Muscle layer of colon (tissue), 2 donors: ENCODE measurements around the gene TLR2.

ENCODE experiments used
- H3K27ac ChIP-seq: one replicate; pipeline ENCODE4 v1.7.0; 2013; ENCODE audit warnings: low read depth, mild to moderate bottlenecking, low read length, moderate library complexity
- H3K27me3 ChIP-seq, 2 donors: one replicate each; pipeline ENCODE4 v1.7.0; 2013; ENCODE audit warnings: low read length in 2 of 2, mild to moderate bottlenecking in 2 of 2; ENCODE audit not compliant: insufficient read depth in 2 of 2, control insufficient read depth in 1 of 2
- H3K36me3 ChIP-seq: one replicate; pipeline ENCODE4 v1.7.0; 2013; ENCODE audit warnings: mild to moderate bottlenecking, low read length; ENCODE audit not compliant: insufficient read depth
- H3K4me1 ChIP-seq: one replicate; pipeline ENCODE4 v1.7.0; 2013; ENCODE audit warnings: mild to moderate bottlenecking, low read length; ENCODE audit not compliant: insufficient read depth
- H3K4me3 ChIP-seq, 2 donors: one replicate each; pipeline ENCODE4 v1.7.0; 2013; ENCODE audit warnings: low read length in 2 of 2, low read depth in 1 of 2, mild to moderate bottlenecking in 1 of 2, moderate library complexity in 1 of 2
- H3K9ac ChIP-seq: one replicate; pipeline ENCODE4 v1.7.0; 2013; ENCODE audit warnings: low read length
- H3K9me3 ChIP-seq: one replicate; pipeline ENCODE4 v1.7.0; 2013; ENCODE audit warnings: mild to moderate bottlenecking, low read length
- donor health status: abdominal sarcoma.
- donor health status: Adenocarcinoma of cecum.

The TLR2 gene

GRCh38 chr4:153741541-153741940, 57.5 kb downstream of the TLR2 start:
- Histone ChIP-seq H3K4me1 (no peaks in the 10 kb centered on the region), H3K27ac (no peak overlapping the region), H3K9me3 (no peaks in the 10 kb centered on the region), H3K36me3 (no peaks in the 10 kb centered on the region), H3K9ac (no peak overlapping the region), H3K4me3 (no peak overlapping the region), H3K27me3 (no peaks in the 10 kb centered on the region)

- no peak overlapping the region for H3K9ac ChIP-seq
- no peaks in the 10 kb centered on the region for H3K4me1 ChIP-seq
- no peak overlapping the region for H3K4me3 ChIP-seq
- no peaks in the 10 kb centered on the region for H3K36me3 ChIP-seq
- H3K9me3 ChIP-seq: no peaks in the 10 kb centered on the region
- no peaks in the 10 kb centered on the region for H3K27me3 ChIP-seq
- H3K27ac ChIP-seq: no peak overlapping the region
Measured at GRCh38 chr4:153745651-153746050, 61.6 kb downstream of the TLR2 start.

- H3K27ac ChIP-seq: no peak overlapping the region
Measured at GRCh38 chr4:153747406-153747955, 63.4 kb downstream of the TLR2 start.

GRCh38 chr4:153748378-153748777, 64.3 kb downstream of the TLR2 start:
- no peak overlapping the region for H3K9ac ChIP-seq
- H3K27me3 ChIP-seq: no peaks in the 10 kb centered on the region
- H3K27ac ChIP-seq: no peak overlapping the region
- H3K4me1 ChIP-seq: no peaks in the 10 kb centered on the region
- H3K9me3 ChIP-seq: no peaks in the 10 kb centered on the region
- no peak overlapping the region for H3K4me3 ChIP-seq
- H3K36me3 ChIP-seq: no peaks in the 10 kb centered on the region

More at GRCh38 chr4:153747406-153747955, 63.4 kb downstream of the TLR2 start:
- H3K36me3 ChIP-seq: no peaks in the 10 kb centered on the region
- H3K27me3 ChIP-seq: no peaks in the 10 kb centered on the region
- no peak overlapping the region for H3K4me3 ChIP-seq
- H3K9ac ChIP-seq: no peak overlapping the region
- no peaks in the 10 kb centered on the region for H3K9me3 ChIP-seq
- H3K4me1 ChIP-seq: no peaks in the 10 kb centered on the region

- no peaks in the 10 kb centered on the region for H3K4me1 ChIP-seq
- no peaks in the 10 kb centered on the region for H3K9me3 ChIP-seq
- H3K4me3 ChIP-seq: no peak overlapping the region
Measured at GRCh38 chr4:153750197-153750817, 66.2 kb downstream of the TLR2 start.

GRCh38 chr4:153755186-153755585, 71.1 kb downstream of the TLR2 start:
- Histone ChIP-seq H3K27me3 (peaks cover 0 to 12% of the 10 kb centered on the region in 2 donors), H3K27ac (no peak overlapping the region), H3K4me3 (no peak overlapping the region), H3K9me3 (no peaks in the 10 kb centered on the region), H3K9ac (no peak overlapping the region), H3K36me3 (no peaks in the 10 kb centered on the region), H3K4me1 (peaks cover 4% of the 10 kb centered on the region)

More at GRCh38 chr4:153750197-153750817, 66.2 kb downstream of the TLR2 start:
- Histone ChIP-seq H3K27ac (no peak overlapping the region), H3K27me3 (no peaks in the 10 kb centered on the region), H3K36me3 (no peaks in the 10 kb centered on the region), H3K9ac (no peak overlapping the region)
